B cell (primary cell): Measurements from ENCODE around the gene NME7.

Experiments used
- CTCF ChIP-seq: fragments of 200-600 bp; IDR thresholded peaks from one replicate; pipeline ENCODE4 v1.8.0; 2022; ENCODE audit warnings: antibody characterized with exemption, mild to moderate bottlenecking
- EZH2 ChIP-seq: IDR thresholded peaks from 2 replicates; pipeline ENCODE4 v1.6.1; 2012; ENCODE audit warnings: borderline replicate concordance, low read depth, mild to moderate bottlenecking, moderate library complexity, low read length; ENCODE audit not compliant: insufficient read depth, poor library complexity, severe bottlenecking

GRCh38 chr1:169137357-169137756 is 230.2 kb downstream of the NME7 start:
- TF ChIP-seq CTCF (no peak), EZH2 (no peak)
